GM19099 (cell line): Measurements from ENCODE around the gene ZNF646.

ENCODE experiments used
- POLR2A ChIP-seq: IDR thresholded peaks from 3 replicates; pipeline ENCODE4 v1.6.1; 2011; ENCODE audit warnings: low read depth; ENCODE audit not compliant: insufficient read length; ENCODE audit errors: extremely low read depth

Gene ZNF646

DNA sequence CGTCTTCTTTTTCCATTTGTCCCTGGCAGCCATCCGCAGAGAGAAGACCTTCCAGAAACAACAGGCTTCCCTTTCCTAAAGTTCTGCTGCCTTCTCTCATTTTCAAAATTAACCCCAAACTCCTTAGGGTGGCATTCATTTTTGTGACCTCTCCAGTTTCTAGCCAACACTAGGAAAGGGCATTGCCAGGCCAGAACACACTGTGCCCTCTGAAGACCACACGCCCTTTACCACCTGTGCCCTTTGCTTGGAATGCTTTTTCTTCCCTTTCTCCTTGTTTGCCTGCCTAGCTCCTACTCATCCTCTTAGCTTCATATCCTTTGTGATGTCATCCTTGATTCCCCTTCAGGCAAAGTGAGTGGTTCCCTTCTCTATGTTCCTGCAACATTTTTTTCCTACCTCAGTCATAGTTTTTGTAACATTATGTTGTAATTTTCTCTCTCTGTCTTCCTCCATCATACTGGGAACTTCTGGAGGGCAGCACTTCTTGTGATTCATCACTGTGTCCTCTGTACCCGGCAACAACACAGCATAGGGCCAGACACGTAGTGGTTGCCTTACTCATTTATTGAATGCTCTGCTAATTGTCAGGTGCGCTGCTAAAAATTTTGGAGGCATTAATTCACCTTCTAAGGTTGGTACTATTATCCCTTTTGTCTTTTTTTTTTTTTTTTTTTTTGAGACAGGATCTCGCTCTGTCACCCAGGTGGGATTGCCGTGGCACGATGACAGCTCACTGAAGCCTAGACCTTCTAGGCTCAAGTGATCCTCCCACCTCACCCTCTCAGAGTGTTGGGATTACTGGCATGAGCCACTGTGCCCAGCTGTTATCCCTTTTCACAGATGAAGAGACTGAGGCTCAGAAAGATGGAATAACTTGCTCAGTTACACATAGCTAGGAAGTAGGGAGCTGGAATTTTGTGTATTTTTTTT lies 44.3 kb downstream of the ZNF646 start:
- TF ChIP-seq POLR2A, result no peak

DNA sequence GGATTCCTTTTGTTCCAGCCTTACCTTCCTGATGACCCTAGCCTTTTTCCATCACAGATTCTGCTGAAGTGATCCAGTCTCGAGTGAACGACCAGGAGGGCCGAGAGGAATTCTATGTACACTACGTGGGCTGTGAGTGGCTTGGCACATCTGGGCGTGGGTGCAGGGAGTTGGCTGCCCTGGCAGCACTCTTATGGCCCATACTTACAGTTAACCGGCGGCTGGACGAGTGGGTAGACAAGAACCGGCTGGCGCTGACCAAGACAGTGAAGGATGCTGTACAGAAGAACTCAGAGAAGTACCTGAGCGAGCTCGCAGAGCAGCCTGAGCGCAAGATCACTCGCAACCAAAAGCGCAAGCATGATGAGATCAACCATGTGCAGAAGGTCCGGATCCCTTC lies 45.9 kb downstream of the ZNF646 start:
- no peak for TF ChIP-seq POLR2A

DNA sequence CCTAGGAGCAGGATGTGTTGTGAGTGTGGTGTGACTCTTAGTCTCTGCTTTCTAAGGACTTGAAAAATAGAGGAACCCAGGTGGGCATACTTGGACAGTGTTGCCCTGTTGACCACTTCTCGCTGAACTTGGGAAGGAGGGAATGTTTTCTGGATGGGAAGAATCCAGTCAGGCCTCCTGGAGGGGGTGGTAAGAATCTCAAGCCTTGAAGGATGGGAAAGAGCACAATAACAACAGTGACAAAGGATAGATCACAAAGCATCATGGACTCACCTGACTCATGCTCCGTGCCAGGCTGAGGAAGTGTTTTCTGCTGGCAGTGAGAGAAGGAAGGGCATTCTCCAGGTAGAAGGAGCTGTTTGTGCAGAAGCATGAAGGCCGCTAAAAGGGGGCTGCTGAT lies 51.6 kb downstream of the ZNF646 start:
- no peak for TF ChIP-seq POLR2A

DNA sequence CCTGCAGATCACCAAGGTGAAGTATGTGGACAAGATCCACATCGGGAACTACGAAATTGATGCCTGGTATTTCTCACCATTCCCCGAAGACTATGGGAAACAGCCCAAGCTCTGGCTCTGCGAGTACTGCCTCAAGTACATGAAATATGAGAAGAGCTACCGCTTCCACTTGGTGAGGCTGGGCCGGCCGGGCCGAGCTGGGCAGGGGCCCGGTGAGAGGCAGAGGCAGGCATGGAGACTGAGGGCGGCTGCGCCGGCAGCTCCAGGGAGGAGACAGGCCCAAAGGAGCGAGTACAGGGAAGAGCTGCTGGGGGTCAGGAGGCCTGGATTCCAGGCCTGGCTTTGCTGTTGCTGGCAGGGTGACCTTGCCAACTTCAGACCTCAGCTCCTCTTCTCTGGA lies 53.0 kb downstream of the ZNF646 start:
- no peak for TF ChIP-seq POLR2A

DNA sequence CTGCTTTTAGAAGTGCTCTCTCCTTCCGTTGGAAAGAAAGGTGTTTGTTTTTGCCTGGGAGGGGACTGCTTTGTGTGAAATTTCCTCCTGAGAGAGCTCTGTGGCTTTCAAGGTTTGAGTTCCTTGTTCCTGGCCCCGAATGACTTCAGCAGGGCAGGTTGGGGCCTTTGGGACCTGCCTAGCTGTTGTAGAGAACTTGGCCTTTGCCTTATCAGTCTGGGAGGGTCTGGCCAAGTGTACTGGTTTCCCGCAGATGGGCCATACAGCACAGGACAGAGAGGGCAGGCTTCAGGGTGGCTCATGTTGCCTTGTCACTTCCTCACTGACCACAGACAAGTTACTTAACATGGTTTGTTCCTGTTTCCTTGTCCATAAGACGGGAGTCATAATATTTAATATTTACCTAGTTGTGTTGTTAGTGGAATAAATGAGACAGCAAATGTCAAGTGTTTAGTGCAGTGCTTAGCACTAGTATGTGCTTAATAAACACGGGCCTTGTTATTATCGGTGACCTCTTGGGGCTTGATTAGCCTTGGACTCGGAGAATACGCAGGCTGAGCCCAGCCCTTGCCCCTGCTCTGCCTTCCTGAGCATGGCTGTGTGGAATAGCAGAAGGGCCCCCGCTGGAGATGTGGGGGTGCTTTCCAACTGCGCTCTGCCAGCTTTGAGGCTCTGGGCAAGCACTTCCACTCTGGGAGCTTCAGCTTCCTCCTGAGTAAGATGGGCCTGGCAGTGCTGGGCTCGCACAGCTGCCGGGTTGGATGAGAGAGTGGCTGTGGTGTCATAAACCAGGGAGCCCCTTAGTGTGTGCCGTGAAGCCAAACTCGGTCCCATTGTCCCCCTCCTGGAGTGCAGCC lies 54.7 kb downstream of the ZNF646 start:
- TF ChIP-seq POLR2A, result no peak

DNA sequence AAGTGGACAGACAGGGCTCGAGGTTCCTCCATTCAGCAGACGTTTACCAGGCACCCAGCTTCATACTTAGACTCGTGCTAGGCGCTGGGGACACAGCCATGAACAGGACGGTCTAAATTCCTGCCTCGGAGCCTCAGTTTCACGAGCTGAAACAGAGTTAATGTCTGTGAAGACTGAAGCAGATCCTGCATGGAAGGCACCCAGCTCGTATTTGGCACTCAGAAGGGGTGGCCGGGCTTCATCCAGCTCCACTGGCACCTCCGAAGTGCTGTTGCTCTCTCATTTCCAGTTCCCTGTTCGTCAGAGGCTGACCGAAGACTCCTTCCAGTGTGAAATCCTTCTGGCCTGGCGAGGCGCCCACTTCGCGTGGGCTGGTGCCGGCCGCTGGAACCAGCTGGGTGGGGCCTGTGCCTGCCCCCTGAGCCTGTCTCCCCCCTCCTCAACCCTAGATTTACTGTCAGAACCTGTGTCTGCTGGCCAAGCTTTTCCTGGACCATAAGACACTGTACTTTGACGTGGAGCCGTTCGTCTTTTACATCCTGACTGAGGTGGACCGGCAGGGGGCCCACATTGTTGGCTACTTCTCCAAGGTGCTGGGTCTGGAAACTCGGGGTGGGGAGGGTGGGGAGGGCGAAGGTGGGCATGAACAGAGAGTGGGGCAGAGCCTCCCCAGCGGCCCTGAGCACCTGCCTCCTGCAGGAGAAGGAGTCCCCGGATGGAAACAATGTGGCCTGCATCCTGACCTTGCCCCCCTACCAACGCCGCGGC lies 55.5 kb downstream of the ZNF646 start:
- no peak for TF ChIP-seq POLR2A

DNA sequence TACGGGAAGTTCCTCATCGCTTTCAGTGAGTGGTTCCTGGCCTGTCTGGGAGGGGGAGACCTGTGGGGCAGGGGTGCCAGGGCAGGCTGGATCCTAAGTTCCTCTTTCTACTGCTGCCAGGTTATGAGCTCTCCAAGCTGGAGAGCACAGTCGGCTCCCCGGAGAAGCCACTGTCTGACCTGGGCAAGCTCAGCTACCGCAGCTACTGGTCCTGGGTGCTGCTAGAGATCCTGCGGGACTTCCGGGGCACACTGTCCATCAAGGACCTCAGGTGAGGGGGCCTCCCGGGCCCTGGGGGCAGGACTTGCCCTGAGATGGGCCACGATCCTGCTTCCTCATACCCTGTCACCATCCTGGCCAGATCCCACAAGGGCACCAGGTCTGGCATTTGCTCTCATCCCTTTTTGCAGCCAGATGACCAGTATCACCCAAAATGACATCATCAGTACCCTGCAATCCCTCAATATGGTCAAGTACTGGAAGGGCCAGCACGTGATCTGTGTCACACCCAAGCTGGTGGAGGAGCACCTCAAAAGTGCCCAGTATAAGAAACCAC lies 56.2 kb downstream of the ZNF646 start:
- TF ChIP-seq POLR2A, result no peak

DNA sequence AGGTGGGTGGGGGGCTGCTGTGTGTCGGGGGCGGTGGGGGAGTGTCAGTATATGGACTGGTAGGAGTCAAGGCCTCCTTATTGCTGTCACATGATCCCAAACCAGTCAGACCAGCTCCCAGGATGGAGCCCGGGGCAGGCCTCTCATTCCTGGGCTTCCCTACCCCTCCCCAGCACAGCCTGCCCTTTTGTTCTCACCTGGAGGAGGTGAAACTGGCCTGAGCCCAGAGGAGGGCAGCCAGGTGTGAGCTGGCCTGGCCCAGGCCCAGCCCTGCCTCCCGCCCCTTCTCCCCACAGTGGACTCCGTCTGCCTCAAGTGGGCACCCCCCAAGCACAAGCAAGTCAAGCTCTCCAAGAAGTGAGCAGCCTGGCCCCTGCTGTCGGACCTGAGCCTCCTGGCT lies 56.7 kb downstream of the ZNF646 start:
- no peak for TF ChIP-seq POLR2A

DNA sequence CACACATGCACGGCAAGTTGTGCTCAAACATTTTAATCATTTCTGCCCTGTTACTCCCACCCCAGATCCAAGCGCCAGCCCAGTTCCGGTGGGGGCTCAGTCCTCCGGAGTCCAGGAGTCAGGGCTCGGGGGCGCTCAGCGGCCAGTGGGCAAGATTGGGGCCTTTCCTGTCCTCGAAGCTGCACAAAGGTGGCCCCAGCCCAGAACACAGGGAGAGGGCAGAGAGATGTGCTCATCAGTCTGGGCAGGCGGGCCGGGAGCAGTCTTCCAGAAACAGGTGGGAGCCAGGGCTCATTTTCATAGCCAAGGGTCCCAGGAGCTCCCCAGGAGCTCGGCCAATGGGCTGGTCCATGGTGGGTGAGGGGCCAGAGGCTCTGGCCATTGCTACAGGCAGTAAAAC lies 57.2 kb downstream of the ZNF646 start:
- TF ChIP-seq POLR2A, result no peak

DNA sequence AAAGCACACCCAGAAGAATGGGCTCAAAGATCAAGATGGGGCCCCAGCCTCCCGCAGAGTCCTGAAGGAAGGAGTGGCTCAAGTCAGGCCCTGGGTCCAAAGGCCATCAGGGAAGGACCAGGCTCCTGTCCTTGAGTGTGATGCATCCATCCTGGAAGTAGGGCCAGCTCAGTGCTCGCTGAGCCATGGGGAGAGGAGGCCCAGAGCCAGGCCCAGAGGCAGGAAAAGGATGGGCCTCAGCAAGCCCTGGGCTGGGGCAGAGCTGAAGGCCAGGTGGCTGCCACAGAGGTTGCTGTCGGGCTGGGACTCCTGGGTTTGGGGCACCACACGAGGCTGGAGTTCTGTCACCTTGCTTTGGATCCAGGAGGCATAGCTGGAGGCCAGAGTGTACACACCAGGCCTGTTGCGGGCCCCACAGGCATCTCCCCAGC lies 57.6 kb downstream of the ZNF646 start:
- TF ChIP-seq POLR2A, result no peak

DNA sequence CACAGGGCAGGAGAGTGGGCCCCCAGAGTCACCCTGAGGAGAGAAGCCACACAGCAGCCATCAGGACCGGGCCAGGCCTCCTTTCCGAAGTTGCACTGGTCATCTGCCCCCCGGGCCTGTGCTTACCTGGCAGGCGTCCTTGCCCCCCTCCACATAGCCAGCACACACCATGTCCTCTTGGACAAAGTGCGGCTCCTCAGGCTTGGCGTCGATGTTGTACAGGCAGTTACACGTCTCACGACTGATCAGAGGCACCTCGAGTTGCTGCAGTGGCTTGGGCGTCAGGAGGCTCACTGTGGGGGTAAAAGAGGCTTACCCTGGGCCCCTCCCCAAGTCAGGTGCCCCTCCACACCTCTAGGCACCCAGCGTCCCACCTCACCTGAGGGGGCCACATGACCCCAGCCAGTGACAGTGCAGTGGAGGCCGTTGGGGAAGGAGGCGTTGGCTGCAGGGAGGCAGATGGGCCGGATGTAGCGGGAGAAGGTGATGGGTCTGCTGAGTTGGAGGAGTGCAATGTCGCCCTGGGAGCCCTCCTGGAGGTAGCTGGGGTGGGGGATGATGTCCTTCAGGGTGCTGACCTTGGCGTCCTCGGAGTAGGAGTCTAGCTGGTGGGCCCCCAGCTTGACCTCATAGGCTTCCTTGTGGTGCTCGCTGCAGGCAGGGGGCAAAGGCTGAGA lies 58.2 kb downstream of the ZNF646 start:
- TF ChIP-seq POLR2A, result no peak

DNA sequence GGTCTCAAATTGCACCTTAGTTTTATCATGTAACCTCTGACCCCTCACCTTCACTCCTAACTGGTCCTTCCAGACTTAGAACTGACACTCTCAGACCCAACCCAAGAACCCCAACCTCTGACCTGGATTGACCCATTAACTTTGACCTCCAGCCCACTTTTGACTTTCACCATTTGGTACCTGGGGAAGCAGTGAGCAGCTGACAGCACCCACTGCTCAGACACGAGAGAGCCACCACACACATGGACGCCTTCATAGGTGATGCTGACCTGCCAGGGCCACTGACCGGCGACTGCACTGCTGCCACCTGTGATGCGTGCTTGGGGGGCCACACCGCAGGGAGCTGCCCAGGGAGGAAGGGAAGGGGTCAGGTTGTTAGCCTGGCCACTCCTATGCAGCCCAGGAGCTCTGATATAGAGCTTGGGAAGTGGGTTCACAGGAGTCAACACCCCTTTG lies 58.9 kb downstream of the ZNF646 start:
- TF ChIP-seq POLR2A, result no peak
